ENCODE results near the gene FBL.

- TF ChIP-seq CTCF (IDR thresholded peaks at IDR 0.05; ENCODE audit: insufficient read depth, low read depth, low read length), result no peak
- TF ChIP-seq EZH2 (IDR thresholded peaks at IDR 0.05; ENCODE audit: insufficient read depth, low read length), result no peak
Measured at GRCh38 chr19:39832341-39833083, 13.7 kb downstream of the FBL start.

Measured in astrocyte (in vitro differentiated cells and primary cell).